ENCODE results near the gene SLC12A7.

GRCh38 chr5:1095302-1095989 is 16.4 kb downstream of the SLC12A7 start:
- no peak for TF ChIP-seq KLF10 (tag by site-specific recombination; IDR thresholded peaks at IDR 0.05)
- no peak for TF ChIP-seq PRDM10 (tag by site-specific recombination; IDR thresholded peaks at IDR 0.05)
- TF ChIP-seq ZNF792 (tag by site-specific recombination; IDR thresholded peaks at IDR 0.05) = no peak
- no peak for TF ChIP-seq CTCF (tag by site-specific recombination; IDR thresholded peaks at IDR 0.05)
- no peak for TF ChIP-seq ZNF274 (IDR thresholded peaks at IDR 0.05; ENCODE audit: low read length)
- no peak for TF ChIP-seq ZNF274 (tag by site-specific recombination; IDR thresholded peaks at IDR 0.05; ENCODE audit: borderline replicate concordance)
- no peak for TF ChIP-seq ZNF654 (tag by site-specific recombination; IDR thresholded peaks at IDR 0.05; ENCODE audit: low read depth)
- no peak for TF ChIP-seq ZNF639 (tag by site-specific recombination; IDR thresholded peaks at IDR 0.05)
- TF ChIP-seq ATF2 (tag by site-specific recombination; IDR thresholded peaks at IDR 0.05; ENCODE audit: low read depth) = no peak
- TF ChIP-seq ZNF416 (tag by site-specific recombination; IDR thresholded peaks at IDR 0.05) = no peak
- no peak for TF ChIP-seq INSM2 (tag by site-specific recombination; IDR thresholded peaks at IDR 0.05)
- no peak for TF ChIP-seq ZNF18 (tag by site-specific recombination; IDR thresholded peaks at IDR 0.05)
